Measurements from ENCODE around the gene HMCN2. TPM values are rescaled to one million over a fixed set of nuclear protein-coding genes. Genes with fewer than 3 reads are reported as not detected.
"Not testable (repeated sequence)": the region's sequence is repeated elsewhere in the genome, so short reads cannot be mapped to it uniquely, and the experiment has no call there.

Gene HMCN2
- total RNA-seq, 4 donors from 2014 or later, result 1.3 to 6.3 (median 3.5) TPM

GRCh38 chr9:130334915-130335314, 69.4 kb downstream of the HMCN2 start:
- no peak overlapping the region for H3K4me3 ChIP-seq
- H3K9me3 ChIP-seq, result no peaks in the 10 kb centered on the region
- no peak for DNase-seq (ENCODE audit: low spot score in 2 of 2)
- H3K27me3 ChIP-seq, result peaks cover 9% of the 10 kb centered on the region
- H3K27ac ChIP-seq, result no peak overlapping the region
- peaks cover 32% of the 10 kb centered on the region for H3K4me1 ChIP-seq
- no peak for TF ChIP-seq EP300 (IDR thresholded peaks at IDR 0.05)
- TF ChIP-seq POLR2AphosphoS5 (IDR thresholded peaks at IDR 0.05), result no peak
- no peaks in the 10 kb centered on the region for H3K36me3 ChIP-seq
- WGBS, result 88% methylated on average over 4 of the region's 4 CpGs

DNA sequence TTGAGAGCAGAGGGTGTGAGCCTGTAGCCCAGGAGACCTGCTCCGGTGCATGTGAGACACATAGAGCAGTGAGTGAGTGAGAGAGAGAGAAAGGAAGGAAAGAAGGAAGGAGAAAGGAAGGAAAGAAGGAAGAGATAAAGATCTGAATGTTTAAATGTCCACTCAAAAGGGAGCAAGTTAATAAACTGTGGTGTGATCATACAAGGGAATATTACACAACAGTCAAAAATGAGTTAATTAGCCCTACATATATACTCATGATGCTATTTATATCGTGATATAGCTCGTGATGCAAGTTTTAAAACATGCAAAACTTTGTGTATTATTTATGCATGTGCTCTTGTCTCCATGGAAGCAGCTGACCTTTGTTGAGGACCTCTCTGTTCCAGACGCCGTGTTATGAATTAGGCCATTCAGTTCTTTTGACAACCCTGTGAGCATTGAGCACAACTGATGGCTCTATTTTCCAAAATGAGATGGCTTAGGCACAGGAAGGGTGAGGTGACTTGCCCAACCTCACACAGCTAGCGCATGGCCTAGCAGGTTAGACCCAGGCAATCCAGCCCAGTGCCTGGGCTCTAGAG, 70.6 kb downstream of the HMCN2 start:
- Histone ChIP-seq H3K36me3 (no peaks in the 10 kb centered on the region), H3K27me3 (peaks cover 7% of the 10 kb centered on the region), H3K4me1 (peaks cover 24% of the 10 kb centered on the region), H3K27ac (no peak overlapping the region), H3K9me3 (no peaks in the 10 kb centered on the region), H3K4me3 (no peak overlapping the region)
- DNase-seq (ENCODE audit: low spot score in 2 of 2), result no peak
- TF ChIP-seq, protein P1, sequence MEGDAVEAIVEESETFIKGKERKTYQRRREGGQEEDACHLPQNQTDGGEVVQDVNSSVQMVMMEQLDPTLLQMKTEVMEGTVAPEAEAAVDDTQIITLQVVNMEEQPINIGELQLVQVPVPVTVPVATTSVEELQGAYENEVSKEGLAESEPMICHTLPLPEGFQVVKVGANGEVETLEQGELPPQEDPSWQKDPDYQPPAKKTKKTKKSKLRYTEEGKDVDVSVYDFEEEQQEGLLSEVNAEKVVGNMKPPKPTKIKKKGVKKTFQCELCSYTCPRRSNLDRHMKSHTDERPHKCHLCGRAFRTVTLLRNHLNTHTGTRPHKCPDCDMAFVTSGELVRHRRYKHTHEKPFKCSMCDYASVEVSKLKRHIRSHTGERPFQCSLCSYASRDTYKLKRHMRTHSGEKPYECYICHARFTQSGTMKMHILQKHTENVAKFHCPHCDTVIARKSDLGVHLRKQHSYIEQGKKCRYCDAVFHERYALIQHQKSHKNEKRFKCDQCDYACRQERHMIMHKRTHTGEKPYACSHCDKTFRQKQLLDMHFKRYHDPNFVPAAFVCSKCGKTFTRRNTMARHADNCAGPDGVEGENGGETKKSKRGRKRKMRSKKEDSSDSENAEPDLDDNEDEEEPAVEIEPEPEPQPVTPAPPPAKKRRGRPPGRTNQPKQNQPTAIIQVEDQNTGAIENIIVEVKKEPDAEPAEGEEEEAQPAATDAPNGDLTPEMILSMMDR (IDR thresholded peaks at IDR 0.05), result no peak
- TF ChIP-seq POLR2A (IDR thresholded peaks at IDR 0.05) (no peak), EP300 (IDR thresholded peaks at IDR 0.05) (no peak), POLR2AphosphoS5 (IDR thresholded peaks at IDR 0.05) (no peak)
- WGBS, result 71% methylated on average over 6 of the region's 6 CpGs

- TF ChIP-seq POLR2A (IDR thresholded peaks at IDR 0.05), result no peak
- no peak for TF ChIP-seq EP300 (IDR thresholded peaks at IDR 0.05)
- no peak for TF ChIP-seq POLR2AphosphoS5 (IDR thresholded peaks at IDR 0.05)
- TF ChIP-seq, protein P1 (IDR thresholded peaks at IDR 0.05), result no peak
- Histone ChIP-seq H3K4me3 (no peak overlapping the region), H3K36me3 (no peaks in the 10 kb centered on the region), H3K9me3 (no peaks in the 10 kb centered on the region), H3K27ac (no peak overlapping the region), H3K4me1 (peaks cover 18% of the 10 kb centered on the region), H3K27me3 (peaks cover 7% of the 10 kb centered on the region)
- no peak for DNase-seq (ENCODE audit: low spot score in 2 of 2)
- WGBS, result 84% methylated on average over 4 of the region's 9 CpGs
Observed at GRCh38 chr9:130336885-130337284, 71.3 kb downstream of the HMCN2 start.

DNA sequence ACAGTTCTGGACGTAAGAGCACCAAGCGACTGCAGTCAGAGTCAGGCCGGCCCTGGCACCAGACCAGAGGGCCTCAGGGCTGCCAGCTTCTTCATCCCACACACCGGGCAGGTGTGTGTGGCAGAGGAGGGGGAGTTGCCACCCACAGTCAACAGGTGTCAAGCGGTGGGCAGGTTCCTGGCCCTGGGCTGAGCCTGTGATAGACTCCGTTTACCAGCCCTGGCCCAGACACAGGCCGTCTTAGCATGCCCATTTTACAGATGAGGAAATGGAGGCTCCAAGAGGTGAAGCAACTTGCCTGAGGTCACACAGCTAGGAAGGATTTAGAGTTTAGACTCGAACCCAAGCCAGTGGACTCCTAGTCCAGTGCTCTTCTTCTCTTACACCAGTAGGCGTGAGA, 71.8 kb downstream of the HMCN2 start:
- Histone ChIP-seq H3K9me3 (no peaks in the 10 kb centered on the region), H3K4me1 (peaks cover 14% of the 10 kb centered on the region), H3K4me3 (no peak overlapping the region), H3K27ac (no peak overlapping the region), H3K36me3 (no peaks in the 10 kb centered on the region), H3K27me3 (peaks cover 7% of the 10 kb centered on the region)
- TF ChIP-seq POLR2A (IDR thresholded peaks at IDR 0.05) (no peak), EP300 (IDR thresholded peaks at IDR 0.05) (no peak), POLR2AphosphoS5 (IDR thresholded peaks at IDR 0.05) (no peak)
- TF ChIP-seq, protein P1 (IDR thresholded peaks at IDR 0.05), result no peak
- 77% methylated on average over 4 of the region's 9 CpGs for WGBS
- DNase-seq (ENCODE audit: low spot score in 2 of 2), result no peak

- 85% methylated on average over 12 of the region's 16 CpGs for WGBS
- no peak for TF ChIP-seq POLR2A (IDR thresholded peaks at IDR 0.05)
- TF ChIP-seq POLR2AphosphoS5 (IDR thresholded peaks at IDR 0.05), result no peak
- TF ChIP-seq, protein P1 (IDR thresholded peaks at IDR 0.05), result no peak
- no peak for TF ChIP-seq EP300 (IDR thresholded peaks at IDR 0.05)
- DNase-seq (ENCODE audit: low spot score in 2 of 2), result no peak
Observed at GRCh38 chr9:130337784-130338380, 72.3 kb downstream of the HMCN2 start.

GRCh38 chr9:130338891-130339290, 73.3 kb downstream of the HMCN2 start:
- not testable (repeated sequence) for H3K27me3 ChIP-seq; H3K4me3 ChIP-seq; DNase-seq (ENCODE audit: low spot score in 2 of 2); H3K4me1 ChIP-seq; H3K36me3 ChIP-seq; H3K27ac ChIP-seq; H3K9me3 ChIP-seq
- WGBS, result 86% methylated on average over 8 of the region's 8 CpGs

More at GRCh38 chr9:130337784-130338380, 72.3 kb downstream of the HMCN2 start:
- no peaks in the 10 kb centered on the region for H3K9me3 ChIP-seq
- no peaks in the 10 kb centered on the region for H3K36me3 ChIP-seq
- H3K27me3 ChIP-seq, result peaks cover 7% of the 10 kb centered on the region
- peaks cover 11% of the 10 kb centered on the region for H3K4me1 ChIP-seq
- H3K4me3 ChIP-seq, result no peak overlapping the region
- no peak overlapping the region for H3K27ac ChIP-seq

Measured in suprapubic skin (tissue), 4 donors.